Endodermal cell (in vitro differentiated cells): ENCODE measurements around the gene RPL22. TPM values are rescaled to one million over a fixed set of nuclear protein-coding genes. Genes with fewer than 3 reads are reported as not detected.
A peak's percentile ranks its signal among the peaks of the same experiment; 100 is the strongest.

ENCODE experiments used
- DNase-seq: peaks from one replicate; pipeline ENCODE4 v3.0.0-alpha.2; 2017
- H3K27ac ChIP-seq: 2 replicates; pipeline ENCODE4 v1.5.1; 2013; ENCODE audit warnings: mild to moderate bottlenecking, low read depth, low read length, moderate library complexity
- H3K27me3 ChIP-seq: 2 replicates; pipeline ENCODE4 v1.6.1; 2013; ENCODE audit warnings: mild to moderate bottlenecking, low read length, moderate library complexity; ENCODE audit not compliant: insufficient read depth, control insufficient read depth, poor library complexity, severe bottlenecking
- H3K36me3 ChIP-seq: 2 replicates; pipeline ENCODE4 v1.7.0; 2013; ENCODE audit warnings: mild to moderate bottlenecking, low read length, moderate library complexity; ENCODE audit not compliant: control insufficient read depth, insufficient read depth
- H3K4me1 ChIP-seq: one replicate; pipeline ENCODE4 v1.7.0; 2013; ENCODE audit warnings: low read length; ENCODE audit not compliant: control insufficient read depth, insufficient read depth
- H3K4me3 ChIP-seq: 2 replicates; pipeline ENCODE4 v1.5.1; 2013; ENCODE audit warnings: mild to moderate bottlenecking, low read length, moderate library complexity
- H3K9ac ChIP-seq: 2 replicates; pipeline ENCODE4 v1.6.1; 2013; ENCODE audit warnings: mild to moderate bottlenecking, low read length, moderate library complexity; ENCODE audit not compliant: poor library complexity, severe bottlenecking; ENCODE audit errors: extremely low read depth
- H3K9me3 ChIP-seq: 2 replicates; pipeline ENCODE4 v1.6.1; 2013; ENCODE audit warnings: mild to moderate bottlenecking, low read length, moderate library complexity; ENCODE audit not compliant: control insufficient read depth
- H3K27ac Mint-ChIP-seq: 2 replicates; pipeline ENCODE4 v1.8.0; 2020; ENCODE audit warnings: mixed read lengths
- H3K27me3 Mint-ChIP-seq: 2 replicates; pipeline ENCODE4 v1.8.0; 2021; ENCODE audit warnings: mild to moderate bottlenecking, mixed read lengths; ENCODE audit not compliant: insufficient read depth
- H3K36me3 Mint-ChIP-seq: 2 replicates; pipeline ENCODE4 v1.8.0; 2020; ENCODE audit warnings: low read depth, mixed read lengths
- H3K4me1 Mint-ChIP-seq: 2 replicates; pipeline ENCODE4 v1.8.0; 2020; ENCODE audit warnings: mixed read lengths
- H3K4me3 Mint-ChIP-seq: 2 replicates; pipeline ENCODE4 v1.8.0; 2020; ENCODE audit warnings: mild to moderate bottlenecking, moderate library complexity, mixed read lengths
- H3K9me3 Mint-ChIP-seq: 2 replicates; pipeline ENCODE4 v1.8.0; 2020; ENCODE audit warnings: mild to moderate bottlenecking, mixed read lengths
- WGBS, 2 experiments: methylation state at CpG; one replicate each; pipeline versions ENCODE4 v1.1.5 to v1.1.7; 2013; ENCODE audit warnings: missing lambda C conversion rate in 2 of 2, mixed read lengths in 1 of 2; ENCODE audit not compliant: insufficient coverage in 1 of 2, insufficient read length in 1 of 2; 5-methylcytosine and 5-hydroxymethylcytosine counted together
- total RNA-seq, 2 donors: library from RNA; stranded (reverse); fragmentation: NEBNext Ultra II Directional in 1 of 2; extraction: Animal tissue kit (Norgen Biotek cat#: 25700) in 1 of 2; gene quantifications; 2 replicates in 1 of 2; 3 replicates in 1 of 2; pipeline ENCODE4 v1.2.1, GENCODE V29; 2021
- TF ChIP-seq, protein P1 (sequence below): fragments of 200-600 bp; sonication (generic); conservative IDR thresholded peaks from 2 replicates; pipeline ENCODE4 v1.5.0; 2021; ENCODE audit warnings: antibody characterized with exemption, mild to moderate bottlenecking

The RPL22 gene
- total RNA-seq, 2 donors from 2014 or later = 409 to 481 TPM

DNA sequence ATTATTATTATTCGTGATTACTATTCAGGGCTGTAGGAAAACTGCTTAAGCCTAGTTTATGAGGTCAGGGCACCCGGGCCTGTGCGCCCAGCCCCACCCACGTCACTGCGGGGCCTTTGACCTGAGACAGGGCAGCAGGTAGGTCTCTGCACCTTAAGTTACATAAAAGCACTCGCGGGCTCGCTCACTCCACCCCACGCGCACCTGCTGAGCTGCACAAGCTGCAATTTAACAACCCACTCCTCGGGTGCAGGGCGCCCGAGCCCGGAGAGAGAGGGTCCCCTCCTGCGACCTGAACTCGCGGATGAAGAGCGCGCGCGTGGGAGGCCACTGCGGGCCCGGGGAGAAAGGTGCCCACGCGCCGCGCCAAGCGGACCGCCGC, 35.9 kb upstream of the RPL22 start:
- Histone ChIP-seq H3K9ac (peak overlapping the region; percentile 88), H3K4me1 (peaks cover under 1% of the 10 kb centered on the region), H3K36me3 (peaks cover 38% of the 10 kb centered on the region), H3K9me3 (no peaks in the 10 kb centered on the region), H3K27me3 (peaks cover 5% of the 10 kb centered on the region), H3K4me3 (peak overlapping the region; percentile 97), H3K27ac (no peak overlapping the region)
- Mint-ChIP-seq H3K4me3 (peak overlapping the region; percentile 87), H3K36me3 (peaks cover 29% of the 10 kb centered on the region), H3K9me3 (no peaks in the 10 kb centered on the region), H3K27me3 (peaks cover 17% of the 10 kb centered on the region), H3K4me1 (peaks cover 4% of the 10 kb centered on the region), H3K27ac (peak overlapping the region; percentile 94)
- 0% methylated on average over 5 to 30 of the region's 30 CpGs for WGBS, 2 experiments
- DNase-seq = no peak
- TF ChIP-seq, protein P1, sequence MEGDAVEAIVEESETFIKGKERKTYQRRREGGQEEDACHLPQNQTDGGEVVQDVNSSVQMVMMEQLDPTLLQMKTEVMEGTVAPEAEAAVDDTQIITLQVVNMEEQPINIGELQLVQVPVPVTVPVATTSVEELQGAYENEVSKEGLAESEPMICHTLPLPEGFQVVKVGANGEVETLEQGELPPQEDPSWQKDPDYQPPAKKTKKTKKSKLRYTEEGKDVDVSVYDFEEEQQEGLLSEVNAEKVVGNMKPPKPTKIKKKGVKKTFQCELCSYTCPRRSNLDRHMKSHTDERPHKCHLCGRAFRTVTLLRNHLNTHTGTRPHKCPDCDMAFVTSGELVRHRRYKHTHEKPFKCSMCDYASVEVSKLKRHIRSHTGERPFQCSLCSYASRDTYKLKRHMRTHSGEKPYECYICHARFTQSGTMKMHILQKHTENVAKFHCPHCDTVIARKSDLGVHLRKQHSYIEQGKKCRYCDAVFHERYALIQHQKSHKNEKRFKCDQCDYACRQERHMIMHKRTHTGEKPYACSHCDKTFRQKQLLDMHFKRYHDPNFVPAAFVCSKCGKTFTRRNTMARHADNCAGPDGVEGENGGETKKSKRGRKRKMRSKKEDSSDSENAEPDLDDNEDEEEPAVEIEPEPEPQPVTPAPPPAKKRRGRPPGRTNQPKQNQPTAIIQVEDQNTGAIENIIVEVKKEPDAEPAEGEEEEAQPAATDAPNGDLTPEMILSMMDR = no peak

DNA sequence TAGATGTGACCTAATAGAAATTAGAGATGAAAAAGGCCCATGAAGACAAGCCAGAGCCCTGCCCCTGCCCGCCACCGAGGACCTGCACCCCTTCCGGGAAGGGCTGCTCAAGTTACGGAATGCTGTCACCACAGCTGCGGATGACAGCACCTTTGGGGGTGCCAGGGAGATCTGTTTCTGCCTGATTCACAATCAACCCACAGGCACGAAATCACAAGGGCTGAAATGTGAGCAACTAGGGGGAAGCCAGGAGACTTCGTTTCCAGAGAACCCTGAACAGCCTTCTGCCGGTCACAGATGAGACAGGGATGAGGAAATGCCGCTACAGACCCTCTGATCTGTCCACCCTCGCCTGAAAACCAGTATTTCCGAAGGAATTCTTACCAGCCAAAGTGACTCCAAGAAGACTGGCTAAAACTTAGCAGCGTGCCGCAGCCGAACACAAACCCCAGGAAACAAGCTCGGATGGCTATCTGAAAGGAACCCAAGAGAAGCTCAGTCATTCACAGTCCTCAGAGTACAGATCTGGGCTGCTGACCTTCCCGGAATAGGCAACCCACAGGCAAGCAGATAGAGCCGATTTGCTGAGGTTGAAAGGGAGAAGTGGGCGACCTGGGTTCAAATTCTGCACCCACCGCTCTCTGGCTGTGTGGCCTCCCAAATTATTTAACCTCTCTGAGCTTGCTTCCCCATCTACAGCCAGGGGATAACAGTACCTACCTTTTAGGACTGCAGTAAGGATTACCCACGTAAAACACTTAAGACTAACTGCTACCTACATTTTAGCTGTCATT, 35.3 kb upstream of the RPL22 start:
- Histone ChIP-seq H3K36me3 (peaks cover 44% of the 10 kb centered on the region), H3K27ac (no peak overlapping the region), H3K9me3 (no peaks in the 10 kb centered on the region), H3K4me1 (no peaks in the 10 kb centered on the region), H3K4me3 (peak overlapping the region; percentile 97), H3K9ac (peak overlapping the region; percentile 88), H3K27me3 (no peaks in the 10 kb centered on the region)
- peaks cover 32% of the 10 kb centered on the region for H3K36me3 Mint-ChIP-seq
- WGBS, 2 experiments = 51 to 56% methylated on average over 19 to 20 of the region's 20 CpGs
- peak overlapping the region; percentile 94 for H3K27ac Mint-ChIP-seq
- TF ChIP-seq, protein P1 = no peak
- peak overlapping the region; percentile 87 for H3K4me3 Mint-ChIP-seq
- H3K4me1 Mint-ChIP-seq = peaks cover 4% of the 10 kb centered on the region
- no peak for DNase-seq
- peaks cover 11% of the 10 kb centered on the region for H3K27me3 Mint-ChIP-seq
- no peaks in the 10 kb centered on the region for H3K9me3 Mint-ChIP-seq

DNA sequence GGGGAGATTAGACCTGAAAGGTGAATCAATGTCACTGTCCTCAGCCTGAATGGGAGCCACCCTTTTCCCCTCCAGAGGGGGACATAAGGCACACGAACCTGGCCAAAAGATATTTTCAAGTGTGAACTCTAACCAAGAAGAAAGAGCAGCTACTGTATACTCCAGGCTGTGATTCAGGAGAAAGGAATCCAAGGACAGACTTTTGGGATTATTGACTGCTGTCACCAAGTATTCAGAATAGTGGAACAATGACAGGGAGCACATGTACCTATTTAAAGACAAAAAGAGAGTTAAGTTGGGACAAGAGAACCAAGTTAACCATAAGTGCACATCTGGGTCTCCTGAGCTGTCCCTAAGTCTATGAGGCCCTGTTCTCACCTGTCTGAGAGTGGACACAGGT, 34.0 kb upstream of the RPL22 start:
- TF ChIP-seq, protein P1 = no peak
- 74 to 91% methylated on average over 1 of the region's 1 CpG for WGBS, 2 experiments

More for the DNA sequence above, 34.0 kb upstream of the RPL22 start:
- no peaks in the 10 kb centered on the region for H3K27me3 ChIP-seq
- H3K36me3 ChIP-seq = peaks cover 50% of the 10 kb centered on the region
- Mint-ChIP-seq H3K36me3 (peaks cover 36% of the 10 kb centered on the region), H3K9me3 (no peaks in the 10 kb centered on the region), H3K4me1 (peaks cover 4% of the 10 kb centered on the region), H3K27ac (no peak overlapping the region), H3K27me3 (no peaks in the 10 kb centered on the region), H3K4me3 (no peak overlapping the region)
- H3K4me1 ChIP-seq = no peaks in the 10 kb centered on the region
- H3K9me3 ChIP-seq = no peaks in the 10 kb centered on the region
- no peak for DNase-seq
- no peak overlapping the region for H3K9ac ChIP-seq
- H3K4me3 ChIP-seq = no peak overlapping the region
- no peak overlapping the region for H3K27ac ChIP-seq
